ACC112 (cell line): ENCODE data around the gene SHBG.
A peak's percentile ranks its signal among the peaks of the same experiment; 100 is the strongest.
"Not testable (repeated sequence)": the region's sequence is repeated elsewhere in the genome, so short reads cannot be mapped to it uniquely, and the experiment has no call there.

Source experiments
- H2AFZ ChIP-seq: fragments of 200-600 bp; sonication (generic); one replicate; pipeline ENCODE4 v1.6.0; 2017; ENCODE audit warnings: antibody characterized with exemption, low read length; ENCODE audit not compliant: unreplicated experiment
- H3K27ac ChIP-seq: fragments of 200-600 bp; sonication (generic); 2 replicates; pipeline ENCODE4 v1.5.1; 2014; ENCODE audit warnings: low read depth, mild to moderate bottlenecking, antibody characterized with exemption, low read length, moderate library complexity
- H3K27me3 ChIP-seq: fragments of 200-600 bp; sonication (generic); 2 replicates; pipeline ENCODE4 v1.6.1; 2014; ENCODE audit warnings: mild to moderate bottlenecking, antibody characterized with exemption, low read length, moderate library complexity, mixed read lengths; ENCODE audit not compliant: insufficient read depth
- H3K36me3 ChIP-seq: fragments of 200-600 bp; sonication (generic); 2 replicates; pipeline ENCODE4 v1.6.1; 2016; ENCODE audit warnings: mild to moderate bottlenecking, antibody characterized with exemption, low read length, moderate library complexity, mixed read lengths; ENCODE audit not compliant: insufficient read depth
- H3K4me1 ChIP-seq: fragments of 200-600 bp; sonication (generic); one replicate; pipeline ENCODE4 v1.6.1; 2016; ENCODE audit warnings: low read length, mixed read lengths; ENCODE audit not compliant: insufficient read depth, unreplicated experiment, control insufficient read depth
- H3K4me3 ChIP-seq: fragments of 200-600 bp; sonication (generic); 2 replicates; pipeline ENCODE4 v1.5.1; 2014; ENCODE audit warnings: mild to moderate bottlenecking, low read depth, low read length
- H3K79me2 ChIP-seq: fragments of 200-600 bp; sonication (generic); one replicate; pipeline ENCODE4 v1.6.0; 2016; ENCODE audit warnings: low read length; ENCODE audit not compliant: control insufficient read depth, unreplicated experiment, insufficient read depth

SHBG gene

GRCh38 chr17:7627250-7628121 lies 2.4 kb upstream of the SHBG start, which contains the start of gene SAT2:
Gene SAT2, minus strand, starts transcription at chr17:7627821. Its CDS starts 186 bp downstream, at chr17:7627635.
- Histone ChIP-seq H3K4me3 (peak within 1 kb of the TSS; percentile 100), H2AFZ (peak within 1 kb of the TSS; percentile 98), H3K79me2 (peaks cover 9% of the 10 kb centered on the region), H3K27ac (peak within 1 kb of the TSS; percentile 75), H3K36me3 (no peaks in the 10 kb centered on the region), H3K4me1 (no peaks in the 10 kb centered on the region), H3K27me3 (no peaks in the 10 kb centered on the region)

GRCh38 chr17:7631398-7632380 lies 1.8 kb downstream of the SHBG start:
- Histone ChIP-seq H3K27ac (no peak overlapping the region), H3K36me3 (no peaks in the 10 kb centered on the region), H3K4me3 (no peak overlapping the region), H2AFZ (no peak overlapping the region), H3K79me2 (peaks cover 6% of the 10 kb centered on the region), H3K27me3 (no peaks in the 10 kb centered on the region), H3K4me1 (no peaks in the 10 kb centered on the region)

GRCh38 chr17:7632492-7632894 lies 2.6 kb downstream of the SHBG start:
- Histone ChIP-seq H2AFZ (peak overlapping the region; percentile 36), H3K27ac (no peak overlapping the region), H3K79me2 (peaks cover under 1% of the 10 kb centered on the region), H3K4me3 (no peak overlapping the region), H3K36me3 (no peaks in the 10 kb centered on the region), H3K4me1 (no peaks in the 10 kb centered on the region), H3K27me3 (no peaks in the 10 kb centered on the region)

GRCh38 chr17:7633093-7633492 lies 3.2 kb downstream of the SHBG start:
- no peaks in the 10 kb centered on the region for H3K27me3 ChIP-seq
- H3K27ac ChIP-seq = no peak overlapping the region
- no peaks in the 10 kb centered on the region for H3K36me3 ChIP-seq
- H2AFZ ChIP-seq = peak overlapping the region; percentile 36
- H3K4me1 ChIP-seq = no peaks in the 10 kb centered on the region
- no peaks in the 10 kb centered on the region for H3K79me2 ChIP-seq
- no peak overlapping the region for H3K4me3 ChIP-seq

- no peaks in the 10 kb centered on the region for H3K4me1 ChIP-seq
- no peaks in the 10 kb centered on the region for H3K79me2 ChIP-seq
- peak overlapping the region; percentile 77 for H2AFZ ChIP-seq
- no peak overlapping the region for H3K27ac ChIP-seq
- H3K4me3 ChIP-seq = no peak overlapping the region
- no peaks in the 10 kb centered on the region for H3K27me3 ChIP-seq
- H3K36me3 ChIP-seq = no peaks in the 10 kb centered on the region
Measured at GRCh38 chr17:7634384-7634783, 4.4 kb downstream of the SHBG start.

- Histone ChIP-seq H3K36me3 (no peaks in the 10 kb centered on the region), H3K79me2 (no peaks in the 10 kb centered on the region), H3K27me3 (no peaks in the 10 kb centered on the region), H3K4me1 (no peaks in the 10 kb centered on the region), H2AFZ (no peak overlapping the region), H3K27ac (no peak overlapping the region), H3K4me3 (no peak overlapping the region)
Measured at GRCh38 chr17:7636163-7636562, 6.2 kb downstream of the SHBG start.

GRCh38 chr17:7640783-7641182 lies 10.8 kb downstream of the SHBG start:
- H3K27me3 ChIP-seq = no peaks in the 10 kb centered on the region
- H2AFZ ChIP-seq = no peak overlapping the region
- no peaks in the 10 kb centered on the region for H3K79me2 ChIP-seq
- H3K36me3 ChIP-seq = no peaks in the 10 kb centered on the region
- H3K4me3 ChIP-seq = no peak overlapping the region
- H3K27ac ChIP-seq = no peak overlapping the region
- H3K4me1 ChIP-seq = no peaks in the 10 kb centered on the region

GRCh38 chr17:7641635-7642034 lies 11.7 kb downstream of the SHBG start:
- not testable (repeated sequence) for H3K79me2 ChIP-seq, H3K27ac ChIP-seq, H3K4me1 ChIP-seq, H3K27me3 ChIP-seq, H2AFZ ChIP-seq, H3K36me3 ChIP-seq, H3K4me3 ChIP-seq

- Histone ChIP-seq H2AFZ (no peak overlapping the region), H3K4me1 (no peaks in the 10 kb centered on the region), H3K4me3 (no peak overlapping the region), H3K79me2 (no peaks in the 10 kb centered on the region), H3K27me3 (peaks cover 6% of the 10 kb centered on the region; the same call in 1 of the 2 replicates), H3K36me3 (no peaks in the 10 kb centered on the region), H3K27ac (no peak overlapping the region)
Measured at GRCh38 chr17:7644775-7645174, 14.8 kb downstream of the SHBG start.

- Histone ChIP-seq H2AFZ (no peak overlapping the region), H3K4me1 (peaks cover 5% of the 10 kb centered on the region), H3K27ac (no peak overlapping the region), H3K27me3 (peaks cover 22% of the 10 kb centered on the region), H3K79me2 (no peaks in the 10 kb centered on the region), H3K36me3 (no peaks in the 10 kb centered on the region), H3K4me3 (no peak overlapping the region)
Measured at GRCh38 chr17:7646457-7646856, 16.5 kb downstream of the SHBG start.
